Psoas muscle (tissue), 8 donors: ENCODE results near the gene ART4. TPM values are rescaled to one million over a fixed set of nuclear protein-coding genes. Genes with fewer than 3 reads are reported as not detected.

ENCODE experiments used
- ATAC-seq, 4 donors: fragments of 200-7000 bp; cut with Tn5 transposase; one replicate each; pipeline ENCODE4 v1.9.1; 2020; ENCODE audit warnings: moderate library complexity in 3 of 4, mild to moderate bottlenecking in 2 of 4
- DNase-seq, 2 donors: peaks; one replicate each; pipeline ENCODE4 v3.0.0-alpha.2; 2020
- H3K27ac ChIP-seq: fragments of 200-600 bp; one replicate; pipeline ENCODE4 v1.8.0; 2022
- H3K27me3 ChIP-seq, 3 donors: fragments of 200-600 bp in 1 of 3; one replicate each; pipeline versions ENCODE4 v1.6.1 to v1.8.0; 2013 to 2022; ENCODE audit warnings: low read length in 2 of 3, mild to moderate bottlenecking in 2 of 3, moderate library complexity in 1 of 3; ENCODE audit not compliant: insufficient read depth in 3 of 3
- H3K36me3 ChIP-seq, 2 donors: fragments of 200-600 bp in 1 of 2; one replicate each; pipeline versions ENCODE4 v1.6.1 to v1.8.0; 2013 to 2022; ENCODE audit warnings: low read depth in 1 of 2, mild to moderate bottlenecking in 1 of 2, moderate library complexity in 1 of 2; ENCODE audit not compliant: insufficient read depth in 1 of 2
- H3K4me1 ChIP-seq: fragments of 200-600 bp; one replicate; pipeline ENCODE4 v1.8.0; 2022
- H3K4me3 ChIP-seq: fragments of 200-600 bp; one replicate; pipeline ENCODE4 v1.8.0; 2022; ENCODE audit warnings: mild to moderate bottlenecking
- H3K9me3 ChIP-seq: fragments of 200-600 bp; one replicate; pipeline ENCODE4 v1.8.0; 2022
- WGBS, 3 donors: extraction: QIAGEN DNeasy Blood & Tissue Kit; methylation state at CpG; one replicate each; pipeline versions ENCODE4 v1.1.6 to v1.1.7; 2013; 5-methylcytosine and 5-hydroxymethylcytosine counted together
- intact Hi-C, 2 donors: fragments of 100-400 bp; cut with DNase I; formaldehyde crosslinking; loops; one replicate each; pipeline versions ENCODE4 v1.11.0 to v1.14.2; 2022
- polyA plus RNA-seq, 3 donors: library from polyadenylated mRNA; stranded (reverse); fragments of 200-250 nt; gene quantifications; one replicate each; pipeline ENCODE4 v1.2.3, GENCODE V29; 2013
- total RNA-seq, 4 donors: library from RNA; stranded (reverse); fragmentation: NEBNext Ultra II Directional in 2 of 4; extraction: Animal tissue kit (Norgen Biotek cat#: 25700) in 2 of 4; gene quantifications; one replicate each; pipeline versions ENCODE4 v1.2.1 to v1.2.4, GENCODE V29; 2021 to 2023
- TF ChIP-seq, protein P1 (sequence below): fragments of 200-600 bp; IDR thresholded peaks from one replicate; pipeline ENCODE4 v1.8.0; 2022; ENCODE audit warnings: antibody characterized with exemption
- donor health status: healthy with polysubstance abuse.
- donor health status: DM: no; HTN: no; CAD: no; lungs with moderate emphysema.
- donor health status: Bipolar disorder and iron deficiency.
- donor health status: healthy.
- donor health status: DM: yes; HTN: yes; CAD: no.
- donor health status: DM: no; HTN: no; CAD: no.
- donor health status: DM: no; HTN: no; CAD: no.
- donor health status: DM: yes; HTN: yes; CAD: no.

Gene ART4
- total and polyA plus RNA-seq, 7 donors = 0.14 to 0.39 (median 0.17) TPM; not detected in 2

- Histone ChIP-seq H3K4me1 (peaks cover 8% of the 10 kb centered on the region), H3K27ac (no peak overlapping the region), H3K36me3 (no peaks in the 10 kb centered on the region), H3K27me3 (no peaks in the 10 kb centered on the region), H3K9me3 (no peaks in the 10 kb centered on the region), H3K4me3 (no peak overlapping the region)
- TF ChIP-seq, protein P1, sequence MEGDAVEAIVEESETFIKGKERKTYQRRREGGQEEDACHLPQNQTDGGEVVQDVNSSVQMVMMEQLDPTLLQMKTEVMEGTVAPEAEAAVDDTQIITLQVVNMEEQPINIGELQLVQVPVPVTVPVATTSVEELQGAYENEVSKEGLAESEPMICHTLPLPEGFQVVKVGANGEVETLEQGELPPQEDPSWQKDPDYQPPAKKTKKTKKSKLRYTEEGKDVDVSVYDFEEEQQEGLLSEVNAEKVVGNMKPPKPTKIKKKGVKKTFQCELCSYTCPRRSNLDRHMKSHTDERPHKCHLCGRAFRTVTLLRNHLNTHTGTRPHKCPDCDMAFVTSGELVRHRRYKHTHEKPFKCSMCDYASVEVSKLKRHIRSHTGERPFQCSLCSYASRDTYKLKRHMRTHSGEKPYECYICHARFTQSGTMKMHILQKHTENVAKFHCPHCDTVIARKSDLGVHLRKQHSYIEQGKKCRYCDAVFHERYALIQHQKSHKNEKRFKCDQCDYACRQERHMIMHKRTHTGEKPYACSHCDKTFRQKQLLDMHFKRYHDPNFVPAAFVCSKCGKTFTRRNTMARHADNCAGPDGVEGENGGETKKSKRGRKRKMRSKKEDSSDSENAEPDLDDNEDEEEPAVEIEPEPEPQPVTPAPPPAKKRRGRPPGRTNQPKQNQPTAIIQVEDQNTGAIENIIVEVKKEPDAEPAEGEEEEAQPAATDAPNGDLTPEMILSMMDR = no peak
- WGBS, 3 donors = 0 to 98% (median 95%) methylated on average over 1 of the region's 1 CpG
- no peak for ATAC-seq
- DNase-seq = no peak
- intact Hi-C loops = no loop called here
Observed at GRCh38 chr12:14850929-14851663, 7.8 kb upstream of the ART4 start.

GRCh38 chr12:14849661-14850060 lies 6.3 kb upstream of the ART4 start:
- H3K4me3 ChIP-seq = no peak overlapping the region
- H3K27me3 ChIP-seq = no peaks in the 10 kb centered on the region
- H3K27ac ChIP-seq = no peak overlapping the region
- H3K9me3 ChIP-seq = no peaks in the 10 kb centered on the region
- WGBS, 3 donors = 53 to 67% (median 63%) methylated on average over 2 of the region's 2 CpGs
- ATAC-seq (no peak), DNase-seq (no peak)
- TF ChIP-seq, protein P1 = no peak
- peaks cover 12% of the 10 kb centered on the region for H3K4me1 ChIP-seq
- no peaks in the 10 kb centered on the region for H3K36me3 ChIP-seq
- intact Hi-C loops = loop anchor here (5.0 to 10.0 kb wide), 4 partner anchors 33 to 675 kb away; no protein-coding TSS in a partner anchor

DNA sequence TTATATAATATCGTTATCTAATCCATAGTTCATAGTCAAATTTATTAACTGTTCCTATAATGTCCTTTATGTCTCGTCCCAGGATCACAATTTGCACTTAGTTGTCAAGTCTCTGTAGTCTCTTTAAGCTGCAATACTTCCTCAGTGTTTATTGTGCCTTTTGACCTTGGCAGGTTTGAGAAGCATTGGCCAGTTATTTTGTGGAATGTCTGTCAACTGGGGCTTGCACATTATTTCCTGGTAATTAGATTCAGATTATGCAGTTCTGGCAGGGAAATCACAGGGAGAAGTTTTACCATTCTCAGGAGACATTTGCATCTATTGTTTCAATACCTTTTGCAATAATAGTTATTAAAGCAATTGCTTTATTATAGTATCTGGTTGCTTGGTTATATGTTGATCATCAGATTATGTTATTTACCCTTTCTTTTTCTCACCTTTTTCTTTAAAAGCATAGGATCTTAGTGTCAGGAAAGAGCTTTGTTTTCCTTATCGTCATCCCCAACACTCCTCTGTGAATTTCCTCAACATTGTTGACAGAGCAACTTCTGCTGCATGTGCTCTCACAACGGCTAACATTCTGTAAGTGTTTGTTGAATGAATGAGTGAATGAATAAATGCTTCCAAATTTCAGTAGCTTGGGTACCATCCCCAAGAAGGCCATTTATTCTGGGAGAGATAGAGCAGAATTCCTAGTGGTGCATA lies 3.7 kb upstream of the ART4 start:
- Histone ChIP-seq H3K36me3 (no peaks in the 10 kb centered on the region), H3K27ac (no peak overlapping the region), H3K9me3 (no peaks in the 10 kb centered on the region), H3K27me3 (no peaks in the 10 kb centered on the region), H3K4me1 (peaks cover 16% of the 10 kb centered on the region), H3K4me3 (no peak overlapping the region)
- no peak for DNase-seq
- intact Hi-C loops = loop anchor here (5.0 to 10.0 kb wide), 4 partner anchors 35 to 678 kb away; no protein-coding TSS in a partner anchor
- TF ChIP-seq, protein P1 = no peak
- WGBS, 3 donors = 61 to 63% (median 62%) methylated on average over 4 of the region's 4 CpGs
- ATAC-seq = no peak

- H3K4me1 ChIP-seq = peaks cover 26% of the 10 kb centered on the region
- no peaks in the 10 kb centered on the region for H3K27me3 ChIP-seq
- DNase-seq (no peak), ATAC-seq (no peak)
- H3K9me3 ChIP-seq = no peaks in the 10 kb centered on the region
- intact Hi-C loops = loop anchor here (5.0 to 10.0 kb wide), 4 partner anchors 36 to 679 kb away; no protein-coding TSS in a partner anchor
- no peaks in the 10 kb centered on the region for H3K36me3 ChIP-seq
- WGBS, 3 donors = 33 to 57% (median 34%) methylated on average over 3 of the region's 3 CpGs
- H3K4me3 ChIP-seq = no peak overlapping the region
- H3K27ac ChIP-seq = no peak overlapping the region
- TF ChIP-seq, protein P1 = no peak
Observed at GRCh38 chr12:14846042-14846587, 2.8 kb upstream of the ART4 start.
